K562 (cell line): Measurements from ENCODE around the gene TUBA1A. TPM values are rescaled to one million over a fixed set of nuclear protein-coding genes. Genes with fewer than 3 reads are reported as not detected.

Experiments
- DLX4 ChIP-seq: fragments of 250-450 bp; sonication (Bioruptor Pico); IDR thresholded peaks from 2 replicates; pipeline ENCODE4 v1.6.1; 2021; ENCODE audit warnings: mild to moderate bottlenecking
- E2F8 ChIP-seq: fragments of 450-650 bp; IDR thresholded peaks from 2 replicates; pipeline ENCODE4 v1.7.1; 2018; ENCODE audit warnings: mild to moderate bottlenecking, low read depth; ENCODE audit not compliant: partially characterized antibody
- EHMT2 ChIP-seq: fragments of 450-650 bp; IDR thresholded peaks from 2 replicates; pipeline ENCODE4 v1.6.1; 2018; ENCODE audit warnings: antibody characterized with exemption
- MCM7 ChIP-seq, 2 experiments: fragments of 450-650 bp; IDR thresholded peaks; 2 replicates each; pipeline ENCODE4 v1.6.1; 2016 to 2018
- POLR3A ChIP-seq: IDR thresholded peaks from 2 replicates; pipeline ENCODE4 v1.6.1; 2011; ENCODE audit warnings: borderline replicate concordance, mild to moderate bottlenecking, moderate library complexity; ENCODE audit not compliant: insufficient read length, insufficient read depth; ENCODE audit errors: extremely low read depth
- PREB ChIP-seq: sonication (generic); formaldehyde crosslinking; IDR thresholded peaks from 2 replicates; pipeline ENCODE4 v1.8.1; 2023; ENCODE audit warnings: mild to moderate bottlenecking, missing genetic modification reagents
- RBM22 ChIP-seq: fragments of 200-400 bp; formaldehyde crosslinking; IDR thresholded peaks from 2 replicates; pipeline ENCODE4 v1.6.1; 2018; ENCODE audit warnings: low read length, low read depth; ENCODE audit not compliant: poor library complexity, severe bottlenecking
- TAF15 ChIP-seq: fragments of 200-400 bp; formaldehyde crosslinking; IDR thresholded peaks from 2 replicates; pipeline ENCODE4 v1.6.1; 2017; ENCODE audit warnings: mild to moderate bottlenecking, low read depth, low read length, moderate library complexity
- TBL1XR1 ChIP-seq, 2 experiments: IDR thresholded peaks; 2 replicates each; pipeline ENCODE4 v1.6.1; 2012; ENCODE audit warnings: improper control_type of control experiment in 2 of 2, low read length in 2 of 2, mild to moderate bottlenecking in 1 of 2
- XRCC3 ChIP-seq: fragments of 450-650 bp; IDR thresholded peaks from 2 replicates; pipeline ENCODE4 v1.6.1; 2017; ENCODE audit warnings: mild to moderate bottlenecking, moderate library complexity
- ZBTB40 ChIP-seq, 2 experiments: fragments of 450-650 bp in 1 of 2; sonication (generic) in 1 of 2; formaldehyde crosslinking in 1 of 2; IDR thresholded peaks; 2 replicates each; pipeline versions ENCODE4 v1.7.1 to v1.9.0; 2016 to 2022; ENCODE audit warnings: inconsistent platforms in 1 of 2, mild to moderate bottlenecking in 1 of 2, missing genetic modification reagents in 1 of 2
- ZNF143 ChIP-seq: sonication (generic); formaldehyde crosslinking; IDR thresholded peaks from 2 replicates; pipeline ENCODE4 v1.9.0; 2022; ENCODE audit warnings: mild to moderate bottlenecking, missing genetic modification reagents
- ZNF695 ChIP-seq: fragments of 450-650 bp; formaldehyde crosslinking; IDR thresholded peaks from 2 replicates; pipeline ENCODE4 v1.4.0; 2020; ENCODE audit warnings: mild to moderate bottlenecking, moderate library complexity
- ZNF696 ChIP-seq: fragments of 250-450 bp; sonication (Bioruptor Pico); conservative IDR thresholded peaks from 2 replicates; pipeline ENCODE4 v1.4.0; 2020; ENCODE audit warnings: mild to moderate bottlenecking, moderate library complexity
- polyA plus RNA-seq, 8 experiments: library from polyadenylated mRNA; depleted of rRNA in 4 of 8; stranded (reverse) in 5 of 8; unstranded in 3 of 8; fragments of >200 nt; fragmentation: Nextera tagmentation in 2 of 8; fragmentation: Illumina TruSeq in 1 of 8; extraction: Ambion mirVana in 2 of 8; extraction: Trizol in 1 of 8; gene quantifications; 2 replicates each; pipeline versions ENCODE4 v1.2.1 to v1.2.3, GENCODE V29; 2011 to 2014; ENCODE audit warnings: inconsistent platforms in 1 of 8, missing spikeins in 1 of 8
- total RNA-seq, 7 experiments: library from RNA; depleted of rRNA in 6 of 7; stranded (reverse); fragments of >200 nt in 6 of 7; fragmentation: Illumina TruSeq in 2 of 7; extraction: Trizol in 2 of 7; gene quantifications; 2 replicates each; pipeline versions ENCODE4 v1.2.1 to v1.2.3, GENCODE V29; 2011 to 2021; ENCODE audit warnings: low replicate concordance in 1 of 7

TUBA1A gene
- total and polyA plus RNA-seq, 9 of the 15 experiments (the other 6 are each of a cell fraction or from before 2014, with no cell fraction given) = 7.4 to 45.1 (median 11.9) TPM

- TF ChIP-seq POLR3A = no peak
- no peak for TF ChIP-seq PREB (CRISPR knock-in tag)
- TF ChIP-seq EHMT2 = 0 out of 2 replicates have a peak, but pooled peaks have one; percentile 19
- no peak for TF ChIP-seq DLX4 (CRISPR knock-in tag)
- no peak for TF ChIP-seq E2F8
- no peak for TF ChIP-seq ZNF143
- no peak for TF ChIP-seq MCM7 (IDR thresholded peaks at IDR 0.05)
- no peak for TF ChIP-seq ZNF696 (CRISPR knock-in tag)
- TF ChIP-seq ZNF695 (CRISPR knock-in tag) = no peak
- TF ChIP-seq XRCC3 = no peak
- TF ChIP-seq RBM22 = no peak
- TF ChIP-seq TAF15 = no peak
- no peak for TF ChIP-seq TBL1XR1 (IDR thresholded peaks at IDR 0.05; ENCODE audit: low read length in 2 of 2)
- TF ChIP-seq ZBTB40 (IDR thresholded peaks at IDR 0.05) = peak; percentile 42; the same call in 1 of the 2 replicates
- TF ChIP-seq ZBTB40 (CRISPR knock-in tag; IDR thresholded peaks at IDR 0.05) = no peak
Measured at GRCh38 chr12:49200919-49201594, 12.2 kb upstream of the TUBA1A start (continued).
